ENCODE results near the gene ACTL7A.

DNA sequence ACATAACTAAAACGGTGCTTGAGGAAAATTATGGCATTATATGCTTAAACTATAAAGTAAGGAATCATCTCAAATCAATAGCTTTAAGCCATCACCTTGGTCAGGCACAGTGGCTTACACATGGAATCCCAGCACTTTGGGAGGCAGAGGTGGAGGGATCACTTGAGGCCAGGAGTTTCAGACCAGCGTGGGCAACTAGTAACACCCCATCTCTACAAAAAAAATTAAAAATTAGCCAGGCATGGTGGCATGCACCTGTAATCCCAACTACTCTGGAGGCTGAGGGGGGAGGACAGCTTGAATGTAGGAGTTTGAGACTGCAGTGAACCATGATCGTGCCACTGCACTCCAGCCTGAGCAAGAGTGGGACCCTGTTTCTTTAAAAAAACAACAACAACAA lies 22.6 kb downstream of the ACTL7A start:
- TF ChIP-seq EZH2phosphoT487 (IDR thresholded peaks at IDR 0.05; ENCODE audit: insufficient read depth, low read depth) (no peak), EZH2 (IDR thresholded peaks at IDR 0.05; ENCODE audit: insufficient read depth, poor library complexity, severe bottlenecking) (no peak)

All from GM23248 (cell line).